Left forelimb (tissue), 1 donor: Measurements from ENCODE around the gene IFT81.
"Not testable (repeated sequence)": the region's sequence is repeated elsewhere in the genome, so short reads cannot be mapped to it uniquely, and the experiment has no call there.

ENCODE experiments used
- DNase-seq: peaks from one replicate; pipeline ENCODE4 v3.0.0-alpha.2; 2018; ENCODE audit warnings: low spot score

The IFT81 gene

GRCh38 chr12:110200124-110200417, 75.9 kb downstream of the IFT81 start:
- no peak for DNase-seq

GRCh38 chr12:110201995-110202394, 77.8 kb downstream of the IFT81 start:
- DNase-seq: no peak

GRCh38 chr12:110203546-110203945, 79.4 kb downstream of the IFT81 start:
- no peak for DNase-seq

GRCh38 chr12:110205931-110206330, 81.8 kb downstream of the IFT81 start:
- no peak for DNase-seq

- DNase-seq: not testable (repeated sequence)
Observed at GRCh38 chr12:110211639-110212536, 87.7 kb downstream of the IFT81 start.

GRCh38 chr12:110217996-110218674, 94.0 kb downstream of the IFT81 start:
- DNase-seq: no peak

- no peak for DNase-seq
Observed at GRCh38 chr12:110222027-110222426, 97.9 kb downstream of the IFT81 start.

- DNase-seq: no peak
Observed at GRCh38 chr12:110222433-110222832, 98.3 kb downstream of the IFT81 start.

- no peak for DNase-seq
Observed at GRCh38 chr12:110223777-110224378, 99.7 kb downstream of the IFT81 start.

GRCh38 chr12:110224379-110225304, 100.5 kb downstream of the IFT81 start:
- DNase-seq: no peak

- DNase-seq: no peak
Observed at GRCh38 chr12:110227138-110227537, 103.0 kb downstream of the IFT81 start.

GRCh38 chr12:110228348-110228747, 104.2 kb downstream of the IFT81 start:
- not testable (repeated sequence) for DNase-seq

GRCh38 chr12:110228756-110229155, 104.6 kb downstream of the IFT81 start:
- DNase-seq: no peak

- DNase-seq: no peak
Observed at GRCh38 chr12:110229409-110229808, 105.3 kb downstream of the IFT81 start.

GRCh38 chr12:110230655-110231054, 106.5 kb downstream of the IFT81 start:
- DNase-seq: no peak

- DNase-seq: no peak
Observed at GRCh38 chr12:110233212-110233903, 109.2 kb downstream of the IFT81 start.

- DNase-seq: no peak
Observed at GRCh38 chr12:110234331-110234751, 110.2 kb downstream of the IFT81 start.

GRCh38 chr12:110234755-110235154, 110.6 kb downstream of the IFT81 start:
- no peak for DNase-seq

GRCh38 chr12:110235383-110235782, 111.2 kb downstream of the IFT81 start:
- no peak for DNase-seq

GRCh38 chr12:110243227-110243626, 119.1 kb downstream of the IFT81 start:
- DNase-seq: no peak

GRCh38 chr12:110244372-110244771, 120.2 kb downstream of the IFT81 start:
- DNase-seq: no peak
